ENCODE data around the gene FBXL17. TPM values are rescaled to one million over a fixed set of nuclear protein-coding genes. Genes with fewer than 3 reads are reported as not detected.
"Not testable (repeated sequence)": the region's sequence is repeated elsewhere in the genome, so short reads cannot be mapped to it uniquely, and the experiment has no call there.

The FBXL17 gene
- total RNA-seq = 22.4 TPM

DNA sequence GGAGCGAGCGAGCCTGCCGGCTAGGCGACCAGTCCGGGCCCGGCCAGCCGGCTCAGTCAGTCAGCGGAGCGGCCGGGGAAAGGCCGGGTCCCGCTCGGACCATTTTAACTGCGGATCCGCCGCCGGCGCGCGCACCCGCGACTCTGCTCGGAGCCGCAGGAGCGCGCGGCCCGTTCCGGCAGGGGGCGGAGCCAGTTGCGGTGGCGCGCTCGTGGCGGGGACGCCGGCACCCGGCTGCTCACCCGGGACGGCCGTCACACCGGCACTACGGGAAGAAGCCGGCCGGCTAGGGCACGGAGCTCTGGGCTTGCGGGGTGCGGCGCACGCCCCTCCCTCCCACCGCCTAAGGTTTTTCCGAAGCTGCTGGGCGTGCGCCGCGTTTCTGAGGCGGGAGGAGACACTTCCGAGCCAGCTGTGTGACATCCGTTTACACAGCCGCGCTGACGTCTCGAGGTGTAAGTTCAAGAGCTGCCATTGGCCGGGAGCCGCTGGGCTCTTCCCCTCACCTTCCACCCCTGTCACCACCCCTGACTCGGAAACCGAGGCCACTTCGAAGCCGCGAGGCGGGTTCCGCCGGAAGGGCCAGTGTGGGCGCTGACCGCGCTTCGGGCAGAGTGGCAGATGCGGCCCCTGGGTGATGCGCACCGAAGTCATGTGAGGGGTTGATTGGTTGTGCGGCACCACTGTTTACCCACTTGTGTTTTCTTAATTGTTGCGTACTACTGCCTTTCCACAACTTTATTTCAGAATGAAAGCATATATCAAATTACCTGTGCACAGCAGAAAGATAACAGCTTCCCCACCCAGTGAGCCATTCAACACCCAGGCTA lies at the start of gene FBXL17:
Gene FBXL17, minus strand, starts transcription at position 145 of the 830 bp plus-strand sequence.
- Histone ChIP-seq H3K4me3 (ENCODE audit: low read length in 3 of 3) (peak within 1 kb of the TSS; percentile 68 to 89 (median 83)), H3K27ac (ENCODE audit: low read depth, low read length) (peak within 1 kb of the TSS; percentile 96), H3K9me3 (ENCODE audit: control insufficient read depth in 3 of 3, low read length in 3 of 3) (no peaks in the 10 kb centered on the region), H3K27me3 (ENCODE audit: control insufficient read depth in 3 of 3, insufficient read depth in 3 of 3, low read length in 3 of 3) (no peaks in the 10 kb centered on the region), H3K4me1 (ENCODE audit: control insufficient read depth in 3 of 3, insufficient read depth in 3 of 3, low read length in 3 of 3) (peaks cover 14 to 27% (median 19%) of the 10 kb centered on the region in 3 donors), H3K36me3 (ENCODE audit: control insufficient read depth in 3 of 3, insufficient read depth in 3 of 3, low read length in 3 of 3) (no peaks in the 10 kb centered on the region), H3K9ac (ENCODE audit: low read depth in 1 of 3, low read length in 3 of 3) (peak within 1 kb of the TSS; percentile 95 to 97 (median 96))

DNA sequence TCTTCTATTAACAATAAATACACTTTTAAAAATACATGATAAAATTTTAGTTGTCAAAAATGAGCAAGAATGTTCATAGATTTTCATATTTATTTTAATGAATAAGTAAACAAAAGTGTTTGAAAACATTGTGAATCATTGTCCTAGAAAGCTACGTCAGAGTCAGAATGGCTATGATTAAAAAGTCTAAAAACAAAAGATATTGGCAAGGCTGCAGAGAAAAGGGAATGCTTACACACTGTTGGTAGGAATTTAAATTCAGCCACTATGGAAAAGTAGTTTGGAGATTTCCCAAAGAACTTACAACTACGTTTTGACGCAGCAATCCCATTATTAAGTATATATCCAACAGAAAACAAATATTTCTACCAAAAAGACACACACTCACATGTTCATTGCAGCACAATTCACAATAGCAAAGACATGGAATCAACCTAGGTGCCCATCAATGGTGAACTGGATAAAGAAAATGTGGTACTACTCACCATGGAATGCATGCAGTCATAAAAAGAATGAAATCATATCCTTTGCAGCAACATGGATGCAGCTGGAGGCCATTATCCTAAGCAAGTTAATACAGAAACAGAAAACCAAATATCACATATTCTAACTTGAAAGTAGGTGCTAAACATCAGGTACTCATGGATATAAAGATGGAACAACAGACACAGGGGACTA lies 49.2 kb upstream of the FBXL17 start:
- no peaks in the 10 kb centered on the region for H3K4me1 ChIP-seq (ENCODE audit: control insufficient read depth in 3 of 3, insufficient read depth in 3 of 3, low read length in 3 of 3)

DNA sequence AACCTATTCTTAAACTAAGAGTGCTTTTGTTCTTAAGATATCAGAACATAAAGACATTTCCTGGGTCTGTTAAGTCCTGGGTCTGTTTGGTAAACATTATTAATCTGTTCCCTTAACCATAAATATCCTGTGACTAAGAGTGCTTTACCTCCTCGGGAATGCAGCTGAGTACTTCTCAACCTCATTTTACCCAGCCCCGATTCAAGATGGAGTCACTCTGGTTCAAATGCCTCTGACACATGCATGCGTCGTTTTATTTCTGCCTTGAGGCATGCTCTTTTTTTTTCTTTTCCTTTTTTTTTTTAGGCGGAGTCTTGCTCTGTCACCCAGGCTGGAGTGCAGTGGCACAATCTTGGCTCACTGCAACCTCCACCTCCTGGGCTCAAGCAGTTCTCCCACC lies 39.8 kb upstream of the FBXL17 start:
- Histone ChIP-seq H3K9me3 (ENCODE audit: control insufficient read depth in 3 of 3, low read length in 3 of 3) (no peaks in the 10 kb centered on the region), H3K9ac (ENCODE audit: low read depth in 1 of 3, low read length in 3 of 3) (no peak overlapping the region), H3K27ac (ENCODE audit: low read depth, low read length) (no peak overlapping the region), H3K4me3 (ENCODE audit: low read length in 3 of 3) (no peak overlapping the region), H3K4me1 (ENCODE audit: control insufficient read depth in 3 of 3, insufficient read depth in 3 of 3, low read length in 3 of 3) (peaks cover 0 to 7% (median 3%) of the 10 kb centered on the region in 3 donors), H3K36me3 (ENCODE audit: control insufficient read depth in 3 of 3, insufficient read depth in 3 of 3, low read length in 3 of 3) (no peaks in the 10 kb centered on the region), H3K27me3 (ENCODE audit: control insufficient read depth in 3 of 3, insufficient read depth in 3 of 3, low read length in 3 of 3) (no peaks in the 10 kb centered on the region)

More for the DNA sequence above, 49.2 kb upstream of the FBXL17 start:
- H3K36me3 ChIP-seq (ENCODE audit: control insufficient read depth in 3 of 3, insufficient read depth in 3 of 3, low read length in 3 of 3) = no peaks in the 10 kb centered on the region
- no peaks in the 10 kb centered on the region for H3K9me3 ChIP-seq (ENCODE audit: control insufficient read depth in 3 of 3, low read length in 3 of 3)
- H3K27me3 ChIP-seq (ENCODE audit: control insufficient read depth in 3 of 3, insufficient read depth in 3 of 3, low read length in 3 of 3) = no peaks in the 10 kb centered on the region
- no peak overlapping the region for H3K9ac ChIP-seq (ENCODE audit: low read depth in 1 of 3, low read length in 3 of 3)
- H3K27ac ChIP-seq (ENCODE audit: low read depth, low read length) = no peak overlapping the region
- H3K4me3 ChIP-seq (ENCODE audit: low read length in 3 of 3) = no peak overlapping the region

DNA sequence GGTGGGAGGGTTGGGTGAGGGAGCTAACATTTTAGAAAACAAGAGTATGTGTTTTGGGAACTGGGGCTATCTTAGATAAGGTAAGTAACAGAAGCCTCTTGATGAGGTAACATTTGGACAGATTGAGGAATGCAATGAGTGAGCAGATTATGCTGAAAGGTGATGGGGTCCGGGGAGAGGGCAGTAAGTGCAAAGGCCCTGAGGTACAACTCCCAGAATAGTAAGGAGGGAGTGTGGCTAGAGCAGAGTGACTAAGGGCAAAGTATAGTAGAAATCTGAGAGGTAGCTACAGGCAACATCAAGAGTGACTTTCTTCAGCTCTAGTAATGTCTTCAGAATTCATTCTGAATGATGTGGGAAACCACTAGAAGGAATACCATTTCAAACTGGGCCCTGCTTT lies 38.9 kb upstream of the FBXL17 start:
- H3K4me1 ChIP-seq (ENCODE audit: control insufficient read depth in 3 of 3, insufficient read depth in 3 of 3, low read length in 3 of 3) = peaks cover 0 to 7% (median 3%) of the 10 kb centered on the region in 3 donors
- no peaks in the 10 kb centered on the region for H3K27me3 ChIP-seq (ENCODE audit: control insufficient read depth in 3 of 3, insufficient read depth in 3 of 3, low read length in 3 of 3)
- no peak overlapping the region for H3K9ac ChIP-seq (ENCODE audit: low read depth in 1 of 3, low read length in 3 of 3)
- no peak overlapping the region for H3K4me3 ChIP-seq (ENCODE audit: low read length in 3 of 3)
- no peaks in the 10 kb centered on the region for H3K9me3 ChIP-seq (ENCODE audit: control insufficient read depth in 3 of 3, low read length in 3 of 3)
- H3K36me3 ChIP-seq (ENCODE audit: control insufficient read depth in 3 of 3, insufficient read depth in 3 of 3, low read length in 3 of 3) = no peaks in the 10 kb centered on the region
- no peak overlapping the region for H3K27ac ChIP-seq (ENCODE audit: low read depth, low read length)

DNA sequence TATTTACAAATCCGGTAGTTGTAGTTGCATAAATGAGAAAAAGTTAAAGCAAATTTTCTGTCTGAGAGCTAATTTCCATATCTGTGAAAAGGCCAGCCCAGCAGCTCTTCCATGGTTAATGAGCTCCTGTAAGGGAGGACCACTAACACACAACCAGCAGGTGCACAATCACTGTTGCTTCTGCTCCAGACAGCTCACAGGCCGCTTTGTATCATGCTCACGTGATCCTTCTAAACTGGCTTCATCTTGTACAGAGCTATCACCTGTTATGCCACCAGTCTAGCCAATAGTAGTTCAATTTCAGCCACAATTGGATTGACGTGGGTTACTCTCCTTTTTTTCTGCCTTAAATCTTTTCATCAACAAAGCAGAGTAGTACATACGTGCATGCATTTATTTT lies 38.3 kb upstream of the FBXL17 start:
- Histone ChIP-seq H3K4me3 (ENCODE audit: low read length in 3 of 3) (no peak overlapping the region), H3K4me1 (ENCODE audit: control insufficient read depth in 3 of 3, insufficient read depth in 3 of 3, low read length in 3 of 3) (peaks cover 0 to 7% (median 3%) of the 10 kb centered on the region in 3 donors), H3K27ac (ENCODE audit: low read depth, low read length) (no peak overlapping the region), H3K9ac (ENCODE audit: low read depth in 1 of 3, low read length in 3 of 3) (no peak overlapping the region), H3K9me3 (ENCODE audit: control insufficient read depth in 3 of 3, low read length in 3 of 3) (no peaks in the 10 kb centered on the region), H3K36me3 (ENCODE audit: control insufficient read depth in 3 of 3, insufficient read depth in 3 of 3, low read length in 3 of 3) (no peaks in the 10 kb centered on the region), H3K27me3 (ENCODE audit: control insufficient read depth in 3 of 3, insufficient read depth in 3 of 3, low read length in 3 of 3) (no peaks in the 10 kb centered on the region)

DNA sequence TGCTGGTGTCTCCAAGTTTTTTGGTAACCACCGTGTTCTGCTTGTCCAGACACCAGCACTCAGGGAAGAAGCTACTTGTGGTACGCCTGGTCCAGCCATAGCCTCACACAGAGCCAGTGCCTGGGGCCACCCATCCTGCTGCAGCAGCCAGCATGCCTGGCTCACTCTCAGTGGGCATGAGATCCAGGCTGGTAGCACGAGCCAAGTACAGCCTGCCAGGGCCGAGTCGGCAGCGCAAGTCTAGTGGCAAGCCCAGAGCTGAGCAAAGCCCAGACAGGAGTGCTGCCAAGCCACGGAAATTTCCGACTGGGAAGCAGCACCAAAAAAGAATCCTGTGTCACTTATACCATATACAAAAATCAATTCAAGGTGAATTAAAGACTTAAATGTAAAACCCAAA lies 36.3 kb upstream of the FBXL17 start:
- H3K27me3 ChIP-seq (ENCODE audit: control insufficient read depth in 3 of 3, insufficient read depth in 3 of 3, low read length in 3 of 3) = no peaks in the 10 kb centered on the region
- no peak overlapping the region for H3K4me3 ChIP-seq (ENCODE audit: low read length in 3 of 3)
- no peak overlapping the region for H3K27ac ChIP-seq (ENCODE audit: low read depth, low read length)
- no peaks in the 10 kb centered on the region for H3K36me3 ChIP-seq (ENCODE audit: control insufficient read depth in 3 of 3, insufficient read depth in 3 of 3, low read length in 3 of 3)
- no peaks in the 10 kb centered on the region for H3K9me3 ChIP-seq (ENCODE audit: control insufficient read depth in 3 of 3, low read length in 3 of 3)
- H3K4me1 ChIP-seq (ENCODE audit: control insufficient read depth in 3 of 3, insufficient read depth in 3 of 3, low read length in 3 of 3) = peaks cover 0 to 7% (median 3%) of the 10 kb centered on the region in 3 donors
- H3K9ac ChIP-seq (ENCODE audit: low read depth in 1 of 3, low read length in 3 of 3) = no peak overlapping the region

DNA sequence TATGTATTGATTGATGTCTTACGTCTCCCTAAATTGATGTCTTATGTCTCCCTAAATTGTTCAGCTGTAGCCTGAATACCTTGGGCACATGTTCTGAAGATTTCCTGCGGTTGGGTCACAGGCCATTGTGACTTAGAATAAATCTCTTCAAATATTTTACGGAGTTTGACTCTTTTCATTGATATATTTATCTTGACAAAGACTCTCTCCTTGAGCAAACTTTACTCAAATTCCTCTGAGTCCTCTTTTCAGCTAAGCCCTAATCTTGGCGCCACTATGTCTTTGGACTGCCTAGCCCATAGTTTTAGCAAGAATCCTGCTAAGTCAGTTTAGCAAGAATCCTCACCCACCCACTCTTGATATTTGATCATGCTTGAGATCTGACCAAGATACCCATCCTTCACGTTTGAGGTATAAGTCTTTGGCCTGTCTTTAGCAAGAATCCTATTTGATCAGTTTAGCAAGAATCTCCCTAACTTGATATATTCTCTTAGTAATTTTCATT lies 35.3 kb upstream of the FBXL17 start:
- Histone ChIP-seq H3K9me3 (ENCODE audit: control insufficient read depth in 3 of 3, low read length in 3 of 3) (no peaks in the 10 kb centered on the region), H3K4me1 (ENCODE audit: control insufficient read depth in 3 of 3, insufficient read depth in 3 of 3, low read length in 3 of 3) (peaks cover 0 to 7% (median 3%) of the 10 kb centered on the region in 3 donors), H3K27ac (ENCODE audit: low read depth, low read length) (no peak overlapping the region), H3K27me3 (ENCODE audit: control insufficient read depth in 3 of 3, insufficient read depth in 3 of 3, low read length in 3 of 3) (no peaks in the 10 kb centered on the region), H3K4me3 (ENCODE audit: low read length in 3 of 3) (no peak overlapping the region), H3K9ac (ENCODE audit: low read depth in 1 of 3, low read length in 3 of 3) (no peak overlapping the region), H3K36me3 (ENCODE audit: control insufficient read depth in 3 of 3, insufficient read depth in 3 of 3, low read length in 3 of 3) (no peaks in the 10 kb centered on the region)

DNA sequence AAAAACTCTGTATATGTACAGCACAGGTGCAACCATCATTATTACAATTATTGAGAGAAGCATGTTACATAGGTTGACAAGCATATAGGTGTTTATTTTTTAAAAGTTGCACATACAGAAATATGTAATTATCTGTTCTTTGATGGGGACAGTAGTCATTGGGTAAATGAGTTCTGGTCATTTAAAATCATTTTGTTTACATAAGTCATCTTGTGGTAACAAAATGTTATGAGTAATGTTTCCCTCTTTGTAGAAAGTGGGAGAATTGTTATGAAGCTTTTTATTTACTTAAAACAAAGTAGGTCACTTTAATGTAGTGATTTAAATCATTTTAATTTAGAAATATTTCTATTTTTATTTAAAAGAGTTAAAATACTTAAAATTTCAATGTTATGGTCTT lies 33.8 kb upstream of the FBXL17 start:
- Histone ChIP-seq H3K9ac (ENCODE audit: low read depth in 1 of 3, low read length in 3 of 3) (no peak overlapping the region), H3K4me1 (ENCODE audit: control insufficient read depth in 3 of 3, insufficient read depth in 3 of 3, low read length in 3 of 3) (peaks cover 0 to 7% (median 3%) of the 10 kb centered on the region in 3 donors), H3K27me3 (ENCODE audit: control insufficient read depth in 3 of 3, insufficient read depth in 3 of 3, low read length in 3 of 3) (no peaks in the 10 kb centered on the region), H3K9me3 (ENCODE audit: control insufficient read depth in 3 of 3, low read length in 3 of 3) (no peaks in the 10 kb centered on the region), H3K36me3 (ENCODE audit: control insufficient read depth in 3 of 3, insufficient read depth in 3 of 3, low read length in 3 of 3) (no peaks in the 10 kb centered on the region), H3K27ac (ENCODE audit: low read depth, low read length) (no peak overlapping the region), H3K4me3 (ENCODE audit: low read length in 3 of 3) (no peak overlapping the region)

DNA sequence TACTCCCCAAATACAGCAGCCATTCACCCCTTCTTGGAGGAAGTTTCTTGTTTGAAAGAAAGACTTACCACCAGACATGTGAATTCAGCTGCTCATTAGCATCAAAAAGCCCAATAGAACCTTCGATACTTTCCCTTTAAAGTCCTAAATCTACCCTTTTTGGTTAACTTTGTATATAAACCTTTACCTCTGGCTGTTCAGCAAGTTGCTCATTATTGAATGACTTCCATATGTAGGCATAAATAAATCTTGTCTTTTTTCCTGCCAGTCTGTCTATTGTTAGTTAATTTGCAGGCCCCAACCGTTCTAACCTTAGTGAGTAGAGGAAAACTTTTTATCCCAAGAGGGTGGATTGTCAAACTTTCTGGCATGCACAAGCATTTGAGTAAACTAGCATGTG lies 27.9 kb upstream of the FBXL17 start:
- Histone ChIP-seq H3K9ac (ENCODE audit: low read depth in 1 of 3, low read length in 3 of 3) (no peak overlapping the region), H3K4me1 (ENCODE audit: control insufficient read depth in 3 of 3, insufficient read depth in 3 of 3, low read length in 3 of 3) (no peaks in the 10 kb centered on the region), H3K27me3 (ENCODE audit: control insufficient read depth in 3 of 3, insufficient read depth in 3 of 3, low read length in 3 of 3) (no peaks in the 10 kb centered on the region), H3K36me3 (ENCODE audit: control insufficient read depth in 3 of 3, insufficient read depth in 3 of 3, low read length in 3 of 3) (no peaks in the 10 kb centered on the region), H3K27ac (ENCODE audit: low read depth, low read length) (no peak overlapping the region), H3K9me3 (ENCODE audit: control insufficient read depth in 3 of 3, low read length in 3 of 3) (no peaks in the 10 kb centered on the region), H3K4me3 (ENCODE audit: low read length in 3 of 3) (no peak overlapping the region)

DNA sequence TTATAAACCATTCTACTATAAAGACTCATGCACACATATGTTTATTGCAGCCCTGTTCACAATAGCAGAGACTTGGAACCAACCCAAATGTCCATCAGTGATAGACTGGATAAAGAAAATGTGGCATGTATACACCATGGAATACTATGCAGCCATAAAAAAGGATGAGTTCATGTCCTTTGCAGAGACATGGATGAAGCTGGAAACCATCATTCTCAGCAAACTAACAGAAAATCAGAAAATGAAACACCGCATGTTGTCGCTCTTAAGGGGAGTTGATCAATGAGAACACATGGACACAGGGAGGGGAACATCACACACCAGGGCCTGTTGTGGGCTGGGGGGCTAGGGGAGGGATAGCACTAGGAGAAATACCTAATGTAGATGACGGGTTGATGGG lies 23.3 kb upstream of the FBXL17 start:
- not testable (repeated sequence) for H3K27ac ChIP-seq (ENCODE audit: low read depth, low read length); H3K9me3 ChIP-seq (ENCODE audit: control insufficient read depth in 3 of 3, low read length in 3 of 3); H3K27me3 ChIP-seq (ENCODE audit: control insufficient read depth in 3 of 3, insufficient read depth in 3 of 3, low read length in 3 of 3)

More for the DNA sequence above, 23.3 kb upstream of the FBXL17 start:
- H3K4me3 ChIP-seq (ENCODE audit: low read length in 3 of 3); H3K36me3 ChIP-seq (ENCODE audit: control insufficient read depth in 3 of 3, insufficient read depth in 3 of 3, low read length in 3 of 3); H3K4me1 ChIP-seq (ENCODE audit: control insufficient read depth in 3 of 3, insufficient read depth in 3 of 3, low read length in 3 of 3); H3K9ac ChIP-seq (ENCODE audit: low read depth in 1 of 3, low read length in 3 of 3): not testable (repeated sequence)
